GM21526 (cell line): ENCODE data around the gene COLQ.
"Not testable (repeated sequence)": the region's sequence is repeated elsewhere in the genome, so short reads cannot be mapped to it uniquely, and the experiment has no call there.

Experiments used
- ATAC-seq: cut with Tn5 transposase; IDR thresholded peaks from one replicate; pipeline ENCODE4 v1.9.1; 2021; ENCODE audit warnings: moderate library complexity; ENCODE audit not compliant: unreplicated experiment, low FRiP score

The COLQ gene

DNA sequence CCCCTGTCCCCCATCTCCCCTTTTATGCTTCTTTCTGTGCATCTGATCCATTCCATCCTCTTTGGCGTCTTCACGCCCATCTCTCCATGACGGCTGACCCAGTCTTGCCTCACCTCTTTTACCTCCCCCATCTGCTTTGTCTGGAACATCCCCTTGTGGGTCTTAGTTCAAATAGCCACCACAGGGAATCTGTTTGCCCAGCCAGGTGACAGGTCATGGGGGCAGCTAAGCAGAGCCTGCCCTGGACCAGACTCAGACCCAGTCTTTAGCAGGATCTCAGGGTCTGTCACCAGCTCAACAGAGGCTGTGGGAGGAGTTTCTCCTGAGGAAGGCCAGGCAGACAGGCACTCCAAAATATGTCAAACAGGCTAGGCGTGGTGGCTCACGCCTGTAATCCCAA is 28.1 kb downstream of the COLQ start:
- no peak for ATAC-seq

DNA sequence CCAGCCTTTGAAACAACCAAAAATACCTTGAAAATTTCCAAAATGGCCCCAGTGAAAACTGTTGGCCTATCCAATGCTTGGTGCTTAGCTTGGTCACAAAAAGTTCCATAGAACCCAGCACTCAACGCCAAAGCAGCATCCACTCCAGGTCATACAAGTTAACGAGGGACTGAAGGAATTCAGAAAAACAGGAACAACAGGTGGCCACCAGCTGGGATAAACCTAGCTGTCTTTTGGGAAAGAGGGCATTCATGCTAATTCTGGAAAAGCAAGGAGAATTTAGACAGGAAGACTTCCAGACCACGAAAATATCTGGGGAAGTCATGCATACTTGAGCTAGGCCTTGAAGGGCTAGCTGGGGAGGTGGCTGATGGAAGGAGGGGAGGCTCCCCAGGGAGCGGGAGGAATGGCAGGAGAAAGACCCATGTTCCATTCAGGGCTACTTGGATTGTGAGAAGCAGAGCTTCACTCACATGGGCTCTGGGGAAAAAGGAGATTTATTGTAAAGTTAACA is 28.6 kb downstream of the COLQ start:
- ATAC-seq: no peak

DNA sequence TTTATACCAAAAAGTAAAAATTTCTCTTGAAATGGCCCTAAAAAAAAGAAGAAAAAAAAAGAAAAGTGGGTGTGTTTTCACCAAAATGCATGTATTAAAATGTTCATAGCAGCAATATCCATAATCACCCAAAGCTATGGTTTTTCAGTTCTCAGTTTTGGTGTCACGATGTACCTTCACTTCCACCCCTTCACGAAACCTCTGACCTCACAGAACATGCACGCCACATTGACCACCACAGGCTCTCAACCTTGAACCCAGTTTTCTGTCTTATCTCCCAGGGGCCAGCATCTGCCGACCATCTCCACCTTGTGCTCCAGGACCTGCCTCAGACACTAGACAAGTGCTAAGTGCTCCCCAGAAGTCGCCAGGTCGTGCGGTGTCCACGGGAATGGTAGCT is 30.4 kb downstream of the COLQ start:
- no peak for ATAC-seq

- no peak for ATAC-seq
Observed at GRCh38 chr3:15490158-15490557, 31.3 kb downstream of the COLQ start.

DNA sequence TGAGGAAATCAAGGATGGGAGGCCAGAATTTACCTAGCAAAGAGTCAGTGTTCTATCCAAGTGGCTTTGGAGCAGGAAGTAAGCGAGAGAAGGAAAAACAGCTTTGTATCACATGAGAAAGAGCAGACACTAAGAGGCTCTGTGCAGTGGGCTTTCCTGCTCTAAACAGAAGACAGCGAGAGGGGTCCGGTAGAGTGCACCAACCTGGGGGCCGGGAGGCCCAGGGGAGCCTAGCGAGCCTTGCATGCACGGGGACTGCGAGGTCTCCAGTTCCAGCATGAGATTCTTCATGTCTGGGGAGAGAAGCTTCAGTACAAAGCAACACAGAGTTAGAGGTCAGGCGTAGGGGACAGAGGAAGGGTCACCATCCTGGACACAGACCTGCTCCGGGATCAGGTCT is 33.5 kb downstream of the COLQ start:
- no peak for ATAC-seq

DNA sequence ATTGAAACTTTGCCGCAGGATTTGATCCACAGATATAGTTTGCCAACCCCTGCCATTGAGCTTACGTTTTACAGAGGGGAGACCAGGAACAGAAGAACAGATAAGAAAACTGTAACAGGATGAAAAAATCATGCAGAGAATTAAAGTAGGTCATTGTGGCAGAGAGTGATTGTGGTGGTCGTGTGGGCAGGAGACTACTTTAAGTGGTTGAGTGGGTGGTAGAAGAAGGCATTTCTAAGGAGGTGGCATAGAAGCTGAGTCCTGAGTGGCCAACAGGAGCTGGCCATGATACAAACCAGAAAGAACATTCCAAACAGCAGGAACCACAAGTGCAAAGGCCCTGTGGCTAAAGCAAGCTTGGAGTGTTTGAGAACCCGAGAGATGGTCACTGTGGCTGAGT is 34.5 kb downstream of the COLQ start:
- ATAC-seq: no peak

GRCh38 chr3:15486020-15486419 is 35.5 kb downstream of the COLQ start:
- no peak for ATAC-seq

DNA sequence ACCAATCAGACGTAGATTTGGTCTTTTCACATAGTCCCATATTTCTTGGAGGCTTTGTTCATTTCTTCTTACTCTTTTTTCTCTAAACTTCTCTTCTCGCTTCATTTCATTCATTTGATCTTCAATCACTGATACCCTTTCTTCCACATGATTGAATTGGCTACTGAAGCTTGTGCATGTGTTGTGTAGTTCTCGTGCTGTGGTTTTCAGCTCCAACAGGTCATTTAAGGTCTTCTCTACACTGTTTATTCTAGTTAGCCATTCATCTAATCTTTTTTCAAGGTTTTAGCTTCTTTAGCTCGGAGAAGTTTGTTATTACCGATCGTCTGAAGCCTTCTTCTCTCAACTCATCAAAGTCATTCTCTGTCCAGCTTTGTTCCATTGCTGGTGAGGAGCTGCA is 37.0 kb downstream of the COLQ start:
- not testable (repeated sequence) for ATAC-seq

DNA sequence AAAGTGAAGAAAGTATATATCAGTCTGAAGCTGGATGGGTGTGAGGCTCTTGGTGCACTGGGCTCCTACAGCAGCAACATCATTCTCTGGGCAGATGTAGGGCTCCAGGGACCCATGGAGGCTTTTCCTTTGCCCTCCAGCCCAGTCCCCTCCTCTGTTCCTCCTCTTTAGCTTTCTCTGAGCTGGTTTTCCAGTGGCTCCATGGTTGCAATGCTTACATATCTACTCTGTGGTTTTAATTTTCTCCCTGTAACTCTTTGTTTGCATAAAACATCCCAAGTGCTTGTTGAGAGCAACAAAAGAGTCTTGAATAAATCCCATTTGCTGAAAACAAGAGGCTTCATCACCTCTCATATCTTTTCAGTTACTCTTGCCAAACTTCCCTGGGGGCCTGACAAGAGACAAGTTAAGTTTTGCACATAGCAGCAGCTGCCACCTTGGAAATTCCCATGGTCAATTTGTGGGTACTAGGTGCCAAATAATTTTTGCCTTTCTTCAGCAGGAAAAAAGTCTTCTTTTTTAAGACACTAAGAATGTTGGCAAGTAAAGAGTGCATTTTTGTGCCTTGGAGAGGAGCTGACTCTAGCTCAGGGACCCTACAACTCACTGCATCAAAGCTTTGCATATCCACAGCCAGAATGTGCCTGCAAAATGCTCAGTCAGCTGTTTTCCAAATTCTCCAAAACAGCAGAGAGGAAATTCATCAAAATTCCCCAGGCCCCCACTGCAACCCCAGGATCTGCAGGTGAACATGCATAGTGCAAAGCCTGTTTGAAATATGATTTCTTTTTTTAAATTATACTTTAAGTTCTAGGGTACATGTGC is 41.9 kb downstream of the COLQ start:
- no peak for ATAC-seq

DNA sequence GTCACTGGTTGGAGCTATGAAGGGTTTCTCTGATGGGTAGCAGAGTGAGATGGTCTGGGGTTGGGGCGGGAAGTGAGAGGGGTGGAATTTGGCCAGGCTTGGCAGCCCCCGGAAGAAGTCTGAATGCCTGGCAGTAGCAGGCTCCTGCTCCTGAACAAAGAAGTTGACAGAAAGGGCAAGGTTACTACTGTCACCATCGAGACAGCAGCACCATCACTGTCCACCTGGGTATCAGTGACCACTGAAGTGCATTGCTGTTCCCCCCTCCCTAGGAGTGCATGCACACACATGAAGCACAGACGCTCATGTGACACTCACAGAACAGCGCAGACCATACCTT is 42.9 kb downstream of the COLQ start:
- ATAC-seq: no peak

GRCh38 chr3:15477951-15478639 is 43.4 kb downstream of the COLQ start:
- ATAC-seq: no peak

DNA sequence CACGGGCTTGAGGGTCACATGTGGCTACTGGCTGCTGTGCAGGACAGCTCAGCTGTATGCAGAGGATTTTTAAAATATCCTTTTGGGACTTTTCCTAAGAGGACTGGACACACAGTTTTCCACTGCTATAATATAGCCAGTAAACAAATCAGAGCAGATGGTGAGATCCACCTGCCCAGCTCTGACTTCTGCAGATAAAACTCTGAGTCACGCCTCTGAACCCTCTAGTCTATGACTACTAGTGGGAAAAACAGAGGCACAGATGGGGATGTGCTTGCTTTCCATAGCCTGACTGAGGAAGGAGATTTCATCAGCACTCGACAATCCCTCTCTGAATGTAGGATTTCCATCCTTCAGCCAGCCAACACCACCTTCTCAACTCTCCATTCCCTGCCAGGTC is 45.1 kb downstream of the COLQ start:
- no peak for ATAC-seq

DNA sequence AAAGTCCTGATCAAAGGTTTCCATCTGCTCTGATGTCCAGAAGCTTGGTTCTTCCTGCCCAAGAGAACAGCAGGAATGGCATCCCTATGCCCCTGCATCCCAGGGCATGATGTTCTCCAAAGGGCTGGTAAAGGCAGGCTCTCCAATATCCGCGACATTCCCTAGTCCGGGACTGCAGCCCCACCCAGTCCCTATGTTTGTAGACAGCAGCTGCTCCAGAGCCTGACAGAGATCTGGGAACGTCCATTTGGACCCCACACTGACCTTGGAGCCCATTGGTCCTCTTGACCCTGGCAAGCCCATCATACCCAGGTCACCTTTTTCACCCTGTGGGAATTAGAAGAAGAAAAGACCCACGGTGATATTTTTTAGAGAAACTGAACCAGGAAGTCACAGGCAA is 46.3 kb downstream of the COLQ start:
- no peak for ATAC-seq

- ATAC-seq: no peak
Observed at GRCh38 chr3:15471861-15472260, 49.6 kb downstream of the COLQ start.

DNA sequence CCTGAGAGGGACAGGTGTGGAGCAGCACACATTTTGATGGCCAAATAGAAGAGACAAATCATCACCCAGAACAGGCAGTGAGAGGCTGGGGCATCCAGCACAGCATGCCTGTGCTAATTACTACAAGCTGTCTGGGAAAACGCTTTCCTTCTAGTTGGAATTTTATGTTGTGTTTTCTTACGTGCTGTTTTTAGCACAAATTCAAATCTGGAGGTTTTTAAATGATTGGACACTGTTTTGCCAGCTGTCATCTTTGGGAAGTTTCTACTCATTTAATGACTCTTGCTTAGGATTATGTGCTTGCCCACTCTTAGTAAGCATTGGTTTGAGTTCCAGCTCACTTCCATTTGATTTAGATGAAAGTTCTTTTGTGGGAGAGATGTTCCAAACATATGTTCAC is 50.7 kb downstream of the COLQ start:
- ATAC-seq: no peak

DNA sequence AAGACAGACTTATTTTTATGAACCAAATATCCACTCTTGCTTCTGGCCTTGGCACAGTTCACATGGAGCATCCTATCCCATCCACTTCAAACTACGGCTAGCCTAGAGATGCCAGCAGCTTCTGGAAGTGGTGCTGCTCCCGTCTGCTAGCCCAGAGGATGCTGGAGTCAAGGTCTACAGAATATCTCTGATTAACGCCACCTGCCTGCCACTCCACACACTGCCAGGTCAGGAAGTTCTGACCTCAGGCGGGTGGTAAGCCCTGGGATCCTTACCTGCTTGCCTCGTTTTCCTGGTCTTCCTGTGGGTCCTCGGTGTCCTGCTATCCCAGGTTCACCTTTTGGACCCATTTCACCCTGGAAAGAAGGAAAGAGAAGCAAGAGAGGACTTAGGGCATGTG is 51.2 kb downstream of the COLQ start:
- no peak for ATAC-seq

GRCh38 chr3:15467227-15468181 is 54.0 kb downstream of the COLQ start:
- ATAC-seq: no peak

DNA sequence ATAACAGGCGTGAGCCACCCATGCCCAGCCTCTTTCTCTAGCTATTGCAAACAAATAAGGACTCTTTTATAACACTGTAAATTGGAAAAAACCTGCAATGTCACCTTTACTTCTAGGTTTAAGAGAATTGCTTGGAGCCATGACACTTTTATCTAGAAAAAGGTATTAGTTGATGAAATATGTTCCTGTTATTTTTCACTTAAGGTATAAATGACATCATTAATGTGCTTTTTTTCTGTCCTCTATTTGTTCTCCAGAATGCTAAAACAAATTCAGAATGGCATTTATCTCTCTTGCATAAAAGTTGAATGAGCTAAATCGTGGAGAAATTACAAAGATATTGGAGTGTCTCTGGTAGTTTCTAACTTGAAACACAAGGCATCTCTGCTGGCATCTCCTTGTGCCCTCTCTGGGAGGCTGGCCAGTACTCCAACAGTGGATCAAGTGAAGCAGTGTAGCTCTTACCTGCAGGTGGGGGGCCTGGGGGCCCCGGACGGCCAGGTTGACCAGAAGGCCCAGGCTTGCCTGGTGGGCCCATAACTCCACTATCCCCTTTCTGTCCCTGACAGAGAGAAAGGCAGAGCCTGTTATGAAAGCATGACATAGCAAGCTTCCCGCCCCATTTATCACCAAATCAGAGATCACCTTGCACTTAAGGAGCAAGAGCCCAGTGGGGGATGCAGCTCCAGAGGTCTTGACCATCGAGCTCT is 55.5 kb downstream of the COLQ start:
- ATAC-seq: no peak

DNA sequence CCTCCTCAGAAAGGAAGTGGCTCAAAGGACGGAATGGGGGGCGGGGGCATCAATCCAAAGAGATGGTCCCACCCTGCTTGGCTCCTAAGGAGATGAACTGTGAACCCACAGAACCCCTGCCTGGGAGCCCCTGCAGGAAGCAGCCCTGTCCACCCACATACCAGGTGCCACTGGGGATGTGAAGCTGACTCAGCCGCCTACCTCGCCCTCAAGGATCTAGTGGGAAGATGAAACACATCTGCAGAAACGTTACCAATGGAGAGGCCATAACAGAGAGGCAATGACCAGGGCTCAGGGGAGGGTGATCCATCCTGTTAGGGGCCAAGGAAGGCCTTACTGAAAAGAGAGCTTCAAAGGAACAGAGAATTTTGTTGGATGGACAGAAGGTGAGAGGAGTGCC is 59.1 kb downstream of the COLQ start:
- ATAC-seq: no peak

- no peak for ATAC-seq
Observed at GRCh38 chr3:15460891-15461531, 60.5 kb downstream of the COLQ start.
